ENCODE data around the gene KRTAP5-8.
"Not testable (repeated sequence)": the region's sequence is repeated elsewhere in the genome, so short reads cannot be mapped to it uniquely, and the experiment has no call there.

Gene KRTAP5-8

GRCh38 chr11:71544525-71545214 is 6.8 kb downstream of the KRTAP5-8 start:
- DNase-seq, result no peak

GRCh38 chr11:71545405-71545966 is 7.7 kb downstream of the KRTAP5-8 start:
- DNase-seq, result no peak

DNA sequence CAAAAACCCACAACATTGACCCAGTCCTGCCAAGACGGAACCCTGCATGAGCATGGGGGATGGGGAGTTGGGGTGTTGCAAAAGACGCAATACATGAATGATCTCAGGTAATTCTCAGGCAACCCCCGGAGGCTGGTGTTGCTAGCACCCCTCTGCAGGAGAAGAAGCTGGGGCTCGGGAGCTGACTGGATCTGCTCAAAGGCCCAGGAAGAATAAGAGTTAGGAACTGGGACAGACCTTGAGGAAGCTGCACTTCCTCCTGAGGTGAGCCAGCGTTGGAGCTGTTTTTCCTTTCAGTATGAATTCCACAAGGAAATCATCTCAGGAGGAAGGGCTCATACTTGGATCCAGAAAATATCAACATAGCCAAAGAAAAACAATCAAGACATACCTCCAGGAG is 10.3 kb downstream of the KRTAP5-8 start, which contains the start of gene KRTAP5-9:
TSS of gene KRTAP5-9 (plus strand) at position 301 of the 400 bp plus-strand sequence. CDS start 238 bp downstream, outside the sequence.
- no peak for DNase-seq

DNA sequence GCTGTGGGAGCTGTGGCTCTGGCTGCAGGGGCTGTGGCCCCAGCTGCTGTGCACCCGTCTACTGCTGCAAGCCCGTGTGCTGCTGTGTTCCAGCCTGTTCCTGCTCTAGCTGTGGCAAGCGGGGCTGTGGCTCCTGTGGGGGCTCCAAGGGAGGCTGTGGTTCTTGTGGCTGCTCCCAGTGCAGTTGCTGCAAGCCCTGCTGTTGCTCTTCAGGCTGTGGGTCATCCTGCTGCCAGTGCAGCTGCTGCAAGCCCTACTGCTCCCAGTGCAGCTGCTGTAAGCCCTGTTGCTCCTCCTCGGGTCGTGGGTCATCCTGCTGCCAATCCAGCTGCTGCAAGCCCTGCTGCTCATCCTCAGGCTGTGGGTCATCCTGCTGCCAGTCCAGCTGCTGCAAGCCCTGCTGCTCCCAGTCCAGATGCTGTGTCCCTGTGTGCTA is 10.9 kb downstream of the KRTAP5-8 start:
- DNase-seq, result no peak

DNA sequence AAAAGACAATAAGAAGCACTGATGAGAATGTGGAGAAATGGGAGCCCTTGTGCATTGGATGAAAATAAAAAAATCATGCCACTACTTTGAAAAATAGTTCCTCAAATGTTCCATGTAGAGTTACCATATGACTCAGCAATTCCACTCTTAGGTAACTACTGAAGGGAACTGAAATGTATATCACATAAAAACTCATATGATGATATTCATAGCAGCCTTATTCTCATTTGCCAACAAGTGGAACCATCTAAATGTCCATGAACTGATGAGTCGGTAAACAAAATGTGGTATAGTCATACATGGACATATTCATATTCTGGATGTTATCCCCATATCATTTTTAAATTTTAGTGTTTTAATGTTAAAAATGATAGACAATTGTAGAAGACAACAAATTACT is 13.9 kb downstream of the KRTAP5-8 start:
- no peak for DNase-seq

DNA sequence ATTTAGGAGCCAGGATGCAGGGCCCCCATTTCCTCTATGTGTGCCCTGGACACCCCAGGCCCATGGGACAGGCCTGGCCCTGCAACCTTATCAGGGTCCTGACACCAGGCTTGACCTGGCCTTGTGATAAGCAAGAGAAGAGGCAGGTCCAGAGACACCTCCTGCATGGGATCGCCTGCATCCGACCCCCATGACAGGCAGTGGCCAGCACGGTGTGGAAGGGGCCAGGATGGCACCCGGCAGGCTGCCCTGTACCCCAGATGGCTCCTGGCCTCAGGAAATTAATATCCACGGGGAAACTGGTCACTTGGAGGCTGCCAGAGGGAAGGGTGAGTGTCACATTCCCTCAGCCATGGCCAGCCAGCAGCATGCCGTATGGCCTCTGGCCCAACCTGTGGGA is 17.2 kb downstream of the KRTAP5-8 start:
- no peak for DNase-seq

DNA sequence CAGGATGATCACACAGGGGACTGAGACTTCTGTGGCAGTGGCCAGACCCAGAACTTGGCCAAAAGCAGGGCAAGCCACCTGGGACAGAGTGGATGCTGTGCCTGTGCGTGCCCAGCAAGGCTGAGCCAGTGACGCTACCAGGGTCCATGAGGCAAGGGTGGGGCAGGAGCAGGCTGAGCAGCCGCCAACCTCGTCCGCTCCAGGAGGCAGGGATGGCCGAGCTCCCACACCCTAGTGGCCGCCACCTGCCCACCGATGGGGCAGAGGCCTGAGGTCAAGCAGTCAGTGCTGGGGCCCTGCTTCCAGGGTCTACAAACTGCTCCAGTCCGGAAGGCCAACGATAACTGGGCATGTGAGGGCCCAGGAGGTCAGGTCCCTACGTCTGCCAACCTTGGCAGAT is 17.7 kb downstream of the KRTAP5-8 start:
- DNase-seq, result no peak

- no peak for DNase-seq
Observed at GRCh38 chr11:71556018-71556417, 18.2 kb downstream of the KRTAP5-8 start.

DNA sequence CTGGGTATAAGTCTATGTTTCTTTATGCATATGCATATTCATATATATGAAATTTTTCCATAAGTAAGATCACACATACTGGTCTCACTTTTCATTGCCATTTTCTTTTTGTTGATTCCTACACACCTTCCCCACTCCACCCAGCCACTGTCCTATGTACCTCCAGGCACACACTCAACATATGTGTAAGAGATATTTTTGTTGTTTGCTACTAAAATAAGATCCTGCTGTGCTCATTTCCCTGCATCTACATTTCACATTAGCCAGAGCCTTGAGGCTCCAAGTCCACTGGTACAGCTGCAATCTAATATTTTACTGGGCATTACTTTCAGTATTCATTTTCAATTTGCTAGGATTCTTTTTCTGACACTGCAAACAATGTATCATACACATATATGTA is 19.4 kb downstream of the KRTAP5-8 start:
- no peak for DNase-seq

DNA sequence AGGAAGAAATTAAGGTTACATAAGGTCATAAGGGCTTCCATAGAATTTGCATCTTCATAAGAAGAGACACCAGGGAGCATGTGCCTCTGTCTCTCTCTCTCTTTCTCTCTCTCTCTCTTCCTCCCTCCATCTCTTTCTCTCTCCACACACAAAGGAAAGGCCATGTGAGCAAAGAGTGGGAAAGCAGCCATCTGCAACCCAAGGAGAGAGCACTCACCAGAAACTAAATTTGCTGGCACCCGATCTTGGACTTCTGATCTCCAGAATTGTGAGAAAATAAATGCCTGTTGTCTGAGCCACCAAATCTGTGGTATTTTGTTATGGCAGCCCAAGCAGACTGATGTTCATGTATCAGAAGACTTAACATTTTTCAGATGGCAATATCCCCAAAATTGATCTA is 21.2 kb downstream of the KRTAP5-8 start:
- DNase-seq, result no peak

- DNase-seq, result no peak
Observed at GRCh38 chr11:71562120-71562519, 24.3 kb downstream of the KRTAP5-8 start.

GRCh38 chr11:71563406-71563805 is 25.6 kb downstream of the KRTAP5-8 start:
- DNase-seq, result no peak

DNA sequence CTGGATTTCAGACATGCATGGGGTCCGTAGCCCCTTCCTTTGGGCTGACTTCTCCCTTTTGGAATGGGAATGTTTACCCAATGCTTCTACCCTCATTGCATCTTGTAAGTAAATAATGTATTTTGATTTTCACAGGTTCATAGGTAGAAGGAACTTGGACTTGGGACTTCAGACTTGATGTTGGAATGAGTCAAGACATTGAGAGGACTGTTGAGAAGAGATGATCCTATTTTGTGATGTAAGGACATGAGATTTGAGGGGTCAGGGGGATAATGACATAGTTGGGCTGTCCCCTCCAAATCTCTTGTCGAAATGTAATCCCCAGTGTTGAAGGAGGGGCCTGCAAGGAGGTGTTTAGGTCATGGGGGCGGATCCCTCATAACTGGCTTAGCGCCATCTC is 26.6 kb downstream of the KRTAP5-8 start:
- DNase-seq, result no peak

DNA sequence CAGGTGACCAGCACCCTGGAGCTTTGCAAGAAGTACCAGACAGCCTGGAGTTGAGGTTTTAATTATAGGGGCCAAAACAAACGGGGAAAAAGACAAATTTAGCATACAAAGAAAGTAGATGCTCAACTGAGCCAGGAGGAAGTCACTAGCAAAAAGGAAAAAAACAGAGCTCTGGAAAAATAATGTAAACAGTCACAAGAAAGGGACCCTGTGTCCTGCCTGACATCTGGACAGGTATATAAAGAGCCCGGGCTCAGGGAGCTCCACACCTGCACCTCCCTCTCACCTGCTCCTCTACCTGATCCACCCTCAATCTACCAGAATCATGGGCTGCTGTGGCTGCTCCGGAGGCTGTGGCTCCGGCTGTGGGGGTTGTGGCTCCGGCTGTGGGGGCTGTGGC is 27.4 kb downstream of the KRTAP5-8 start, which contains the start of gene KRTAP5-10:
TSS of gene KRTAP5-10 (plus strand) at position 301 of the 400 bp plus-strand sequence. CDS start at position 326, 25 bp downstream.
- no peak for DNase-seq

DNA sequence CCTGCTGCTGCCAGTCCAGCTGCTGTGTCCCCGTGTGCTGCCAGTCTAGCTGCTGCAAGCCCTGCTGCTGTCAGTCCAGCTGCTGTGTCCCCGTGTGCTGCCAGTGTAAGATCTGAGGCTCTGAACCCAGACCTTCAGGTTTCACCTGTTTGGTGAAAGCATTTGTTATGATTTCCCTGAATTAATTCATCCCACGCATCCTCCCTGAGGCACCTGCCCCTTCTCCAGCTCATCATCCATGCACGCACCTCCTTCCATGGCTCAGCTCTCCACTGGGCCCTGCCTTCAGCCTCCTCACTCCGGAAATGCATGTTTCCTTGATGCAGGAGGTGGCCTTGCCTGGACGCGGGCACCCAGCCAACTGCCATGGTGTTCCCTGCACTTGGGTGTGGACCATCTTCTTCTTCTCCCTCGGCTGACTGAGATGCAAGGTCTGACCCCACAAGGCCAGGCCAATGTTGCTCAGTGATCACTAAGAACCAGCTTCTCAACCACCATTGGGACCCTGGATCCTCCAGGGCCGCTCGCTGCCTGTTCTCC is 28.3 kb downstream of the KRTAP5-8 start:
- DNase-seq, result no peak

- DNase-seq, result not testable (repeated sequence)
Observed at GRCh38 chr11:71566626-71567599, 29.1 kb downstream of the KRTAP5-8 start.

DNA sequence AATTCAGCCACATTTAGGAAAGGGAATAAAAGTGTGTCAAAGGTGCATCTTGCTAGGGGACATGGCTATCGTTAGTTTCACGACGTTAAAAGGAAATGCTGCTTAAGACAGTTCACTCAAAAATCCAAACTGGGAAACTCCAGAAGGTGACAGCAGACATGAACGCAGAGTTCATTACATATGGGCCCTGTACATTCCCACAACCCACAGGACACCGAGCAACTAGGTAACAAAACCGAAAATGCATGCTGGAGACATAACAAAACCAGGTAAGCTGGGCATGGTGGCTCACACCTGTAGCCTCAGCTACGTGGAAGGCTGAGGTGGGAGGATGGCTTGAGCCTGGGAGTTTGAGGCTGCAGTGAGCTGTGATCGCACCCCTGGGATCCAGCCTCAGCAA is 29.8 kb downstream of the KRTAP5-8 start:
- not testable (repeated sequence) for DNase-seq

DNA sequence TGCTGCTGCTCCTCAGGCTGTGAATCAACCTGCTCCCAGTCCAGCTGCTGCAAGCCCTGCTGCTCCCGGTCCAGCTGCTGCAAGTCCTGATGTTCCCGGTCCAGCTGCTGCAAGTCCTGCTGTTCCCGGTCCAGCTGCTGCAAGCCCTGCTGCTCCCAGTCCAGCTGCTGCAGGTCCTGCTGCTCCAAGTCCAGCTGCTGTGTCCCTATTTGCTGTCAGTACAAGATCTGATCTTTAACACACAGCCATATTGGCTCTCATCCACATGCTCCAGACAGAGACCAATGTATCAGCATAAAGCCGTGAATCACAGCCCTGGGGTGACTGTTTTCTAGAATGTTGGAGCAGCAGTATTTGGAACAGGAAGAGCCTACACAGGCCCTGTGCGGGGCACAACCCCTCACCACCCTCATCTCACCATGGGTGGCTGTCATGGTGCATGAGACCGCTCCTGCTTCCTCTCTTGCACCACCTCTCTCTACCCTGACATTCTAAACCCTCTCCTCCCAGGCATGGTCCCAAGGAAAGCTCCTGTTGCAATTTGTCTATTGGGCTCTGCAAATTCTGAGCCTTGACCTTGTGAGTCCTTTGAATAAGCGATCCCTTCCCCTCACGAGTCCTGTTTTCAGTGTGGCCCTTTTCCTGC is 31.0 kb downstream of the KRTAP5-8 start:
- no peak for DNase-seq

GRCh38 chr11:71571101-71571850 is 33.5 kb downstream of the KRTAP5-8 start:
- not testable (repeated sequence) for DNase-seq

GRCh38 chr11:71572811-71573210 is 35.0 kb downstream of the KRTAP5-8 start:
- DNase-seq, result no peak

GRCh38 chr11:71574418-71574817 is 36.6 kb downstream of the KRTAP5-8 start:
- DNase-seq, result no peak
